HepG2 (cell line): ENCODE results near the gene DENND5B. TPM values are rescaled to one million over a fixed set of nuclear protein-coding genes. Genes with fewer than 3 reads are reported as not detected.

Source experiments
- AKAP8 ChIP-seq: sonication (generic); formaldehyde crosslinking; IDR thresholded peaks from 2 replicates; pipeline ENCODE4 v1.5.1; 2020; ENCODE audit warnings: mild to moderate bottlenecking, missing genetic modification reagents
- CTCF ChIP-seq: sonication (generic); formaldehyde crosslinking; IDR thresholded peaks from 2 replicates; pipeline ENCODE4 v1.5.0; 2020; ENCODE audit warnings: mild to moderate bottlenecking, missing genetic modification reagents, moderate library complexity
- FOSL1 ChIP-seq: sonication (generic); formaldehyde crosslinking; IDR thresholded peaks from 2 replicates; pipeline ENCODE4 v1.9.0; 2021; ENCODE audit warnings: missing genetic modification reagents, borderline replicate concordance
- FOXA1 ChIP-seq, 2 experiments: fragments of 450-650 bp in 1 of 2; sonication (generic) in 1 of 2; formaldehyde crosslinking in 1 of 2; IDR thresholded peaks; 2 replicates each; pipeline versions ENCODE4 v1.4.0 to v1.6.1; 2016 to 2020; ENCODE audit warnings: missing genetic modification reagents in 1 of 2
- FOXP1 ChIP-seq, 2 experiments: fragments of 450-650 bp in 1 of 2; IDR thresholded peaks; 2 replicates each; pipeline ENCODE4 v1.6.1; 2017 to 2018; ENCODE audit warnings: antibody characterized with exemption in 1 of 2
- HDAC1 ChIP-seq: sonication (generic); formaldehyde crosslinking; IDR thresholded peaks from 2 replicates; pipeline ENCODE4 v1.5.1; 2020; ENCODE audit warnings: mild to moderate bottlenecking, missing genetic modification reagents
- HDAC2 ChIP-seq: sonication (generic); formaldehyde crosslinking; IDR thresholded peaks from 2 replicates; pipeline ENCODE4 v1.4.0; 2020; ENCODE audit warnings: missing genetic modification reagents
- HNRNPK ChIP-seq: fragments of 200-400 bp; formaldehyde crosslinking; IDR thresholded peaks from 2 replicates; pipeline ENCODE4 v1.6.1; 2018; ENCODE audit warnings: low read length, low read depth, moderate library complexity, mild to moderate bottlenecking; ENCODE audit not compliant: poor library complexity, severe bottlenecking
- HOXA5 ChIP-seq: sonication (generic); formaldehyde crosslinking; IDR thresholded peaks from 2 replicates; pipeline ENCODE4 v1.4.0; 2020; ENCODE audit warnings: missing genetic modification reagents
- JUNB ChIP-seq: sonication (generic); formaldehyde crosslinking; IDR thresholded peaks from 2 replicates; pipeline ENCODE4 v1.8.0; 2022; ENCODE audit warnings: missing genetic modification reagents, mild to moderate bottlenecking, borderline replicate concordance
- KLF16 ChIP-seq, 2 experiments: sonication (generic) in 1 of 2; formaldehyde crosslinking in 1 of 2; IDR thresholded peaks; 2 replicates each; pipeline versions ENCODE4 v1.6.1 to v1.8.0; 2016 to 2023; ENCODE audit warnings: missing genetic modification reagents in 2 of 2, missing compliant biosample characterization in 1 of 2
- MXD3 ChIP-seq: IDR thresholded peaks from 2 replicates; pipeline ENCODE4 v1.6.1; 2016; ENCODE audit warnings: mild to moderate bottlenecking, missing biosample characterization, missing genetic modification reagents
- MXI1 ChIP-seq: IDR thresholded peaks from 3 replicates; pipeline ENCODE4 v1.6.1; 2012; ENCODE audit warnings: low read depth, low read length, inconsistent platforms, borderline replicate concordance
- MZF1 ChIP-seq: sonication (generic); formaldehyde crosslinking; IDR thresholded peaks from 2 replicates; pipeline ENCODE4 v1.8.1; 2023; ENCODE audit warnings: mild to moderate bottlenecking, missing genetic modification reagents, borderline replicate concordance
- PRPF4 ChIP-seq: fragments of 200-400 bp; formaldehyde crosslinking; IDR thresholded peaks from 2 replicates; pipeline ENCODE4 v1.6.1; 2016; ENCODE audit warnings: low read length, low read depth; ENCODE audit not compliant: poor library complexity, severe bottlenecking
- REPIN1 ChIP-seq: sonication (generic); formaldehyde crosslinking; IDR thresholded peaks from 2 replicates; pipeline ENCODE4 v1.8.0; 2022; ENCODE audit warnings: missing genetic modification reagents, low read depth, mild to moderate bottlenecking, borderline replicate concordance
- SIX1 ChIP-seq: sonication (generic); formaldehyde crosslinking; IDR thresholded peaks from 2 replicates; pipeline ENCODE4 v1.4.0; 2020; ENCODE audit warnings: missing genetic modification reagents, borderline replicate concordance
- SP4 ChIP-seq: sonication (generic); formaldehyde crosslinking; IDR thresholded peaks from 2 replicates; pipeline ENCODE4 v1.8.1; 2023; ENCODE audit warnings: mild to moderate bottlenecking, missing genetic modification reagents
- SRSF1 ChIP-seq: fragments of 200-400 bp; formaldehyde crosslinking; optimal IDR thresholded peaks from 2 replicates; pipeline ENCODE3; 2017; ENCODE audit warnings: mild to moderate bottlenecking, low read depth, low read length, moderate library complexity
- XBP1 ChIP-seq: sonication (generic); formaldehyde crosslinking; IDR thresholded peaks from 2 replicates; pipeline ENCODE4 v1.5.0; 2020; ENCODE audit warnings: missing genetic modification reagents
- ZNF687 ChIP-seq: sonication (generic); formaldehyde crosslinking; IDR thresholded peaks from 2 replicates; pipeline ENCODE4 v1.5.1; 2020; ENCODE audit warnings: mild to moderate bottlenecking, missing genetic modification reagents, moderate library complexity
- ZNF891 ChIP-seq: sonication (generic); formaldehyde crosslinking; IDR thresholded peaks from 2 replicates; pipeline ENCODE4 v1.5.0; 2020; ENCODE audit warnings: mild to moderate bottlenecking, missing genetic modification reagents
- ZSCAN21 ChIP-seq: sonication (generic); formaldehyde crosslinking; IDR thresholded peaks from 2 replicates; pipeline ENCODE4 v1.8.0; 2022; ENCODE audit warnings: mild to moderate bottlenecking, missing genetic modification reagents, moderate library complexity, borderline replicate concordance
- polyA plus RNA-seq, 8 experiments: library from polyadenylated mRNA; depleted of rRNA in 3 of 8; stranded (reverse) in 7 of 8; unstranded in 1 of 8; fragments of >200 nt; fragmentation: Illumina TruSeq in 4 of 8; extraction: Trizol in 4 of 8; gene quantifications; 2 replicates each; pipeline versions ENCODE4 v1.2.1 to v1.2.3, GENCODE V29; 2011 to 2016; ENCODE audit warnings: low read depth in 4 of 8, missing spikeins in 1 of 8, mixed read lengths in 1 of 8; ENCODE audit not compliant: insufficient read depth in 1 of 8
- total RNA-seq, 5 experiments: library from RNA; depleted of rRNA; stranded (reverse); fragments of >200 nt; fragmentation: Illumina TruSeq; extraction: Trizol; gene quantifications; 2 replicates each; pipeline ENCODE4 v1.2.3, GENCODE V29; 2016; ENCODE audit warnings: low read depth in 1 of 5

Gene DENND5B
- total and polyA plus RNA-seq, 2 of the 13 experiments (the other 11 are each of a cell fraction or from before 2014, with no cell fraction given), result 14.7 to 18.7 TPM

GRCh38 chr12:31362759-31363415 is 228.0 kb downstream of the DENND5B start (continued):
- TF ChIP-seq JUNB (CRISPR knock-in tag), result peak; percentile 48; the same call in 1 of the 2 replicates
- TF ChIP-seq ZNF687, result peak; percentile 90
- 0 out of 4 replicates have a peak, but pooled peaks of 1 of the 2 experiments have one; percentile 66 for TF ChIP-seq KLF16 (CRISPR knock-in tag; IDR thresholded peaks at IDR 0.05)
- TF ChIP-seq ZSCAN21 (CRISPR knock-in tag), result peak; percentile 56; the same call in 1 of the 2 replicates
- TF ChIP-seq SRSF1, result peak; percentile 50
- TF ChIP-seq MXD3 (CRISPR knock-in tag), result 0 out of 2 replicates have a peak, but pooled peaks have one; percentile 17
- no peak; the same call in 1 of the 2 replicates for TF ChIP-seq ZNF891
- TF ChIP-seq CTCF (CRISPR knock-in tag), result peak; percentile 27; the same call in 1 of the 2 replicates
- no peak for TF ChIP-seq REPIN1 (CRISPR knock-in tag)
- TF ChIP-seq FOXP1 (IDR thresholded peaks at IDR 0.05), result no peak
- peak; percentile 26; the same call in 1 of the 2 replicates for TF ChIP-seq FOXP1 (CRISPR knock-in tag; IDR thresholded peaks at IDR 0.05)
- TF ChIP-seq XBP1 (CRISPR knock-in tag), result no peak
- TF ChIP-seq HOXA5 (CRISPR knock-in tag), result no peak
- 0 out of 2 replicates have a peak, but pooled peaks have one; percentile 10 for TF ChIP-seq SIX1 (CRISPR knock-in tag)
- peak; percentile 9 for TF ChIP-seq HDAC2 (CRISPR knock-in tag)
- TF ChIP-seq HNRNPK, result no peak
- peak; percentile 45; the same call in 1 of the 3 replicates for TF ChIP-seq MXI1
- no peak for TF ChIP-seq PRPF4
- TF ChIP-seq FOXA1 (IDR thresholded peaks at IDR 0.05), result no peak
- peak; percentile 57 for TF ChIP-seq FOXA1 (CRISPR knock-in tag; IDR thresholded peaks at IDR 0.05)
- no peak for TF ChIP-seq FOSL1 (CRISPR knock-in tag)
- TF ChIP-seq AKAP8 (CRISPR knock-in tag), result peak; percentile 50; the same call in 1 of the 2 replicates
- TF ChIP-seq SP4 (CRISPR knock-in tag), result 0 out of 2 replicates have a peak, but pooled peaks have one; percentile 13
- 0 out of 2 replicates have a peak, but pooled peaks have one; percentile 15 for TF ChIP-seq HDAC1 (CRISPR knock-in tag)
- 0 out of 2 replicates have a peak, but pooled peaks have one; percentile 38 for TF ChIP-seq MZF1 (CRISPR knock-in tag)
